Esophagus squamous epithelium (tissue), 4 donors: ENCODE measurements around the gene CSRP2.

ENCODE experiments used
- POLR2A ChIP-seq, 4 donors: fragments of 450-650 bp; IDR thresholded peaks; one replicate each; pipeline ENCODE4 v1.6.1; 2017; ENCODE audit warnings: antibody characterized with exemption in 4 of 4, mild to moderate bottlenecking in 4 of 4, moderate library complexity in 3 of 4
- TF ChIP-seq, protein P1 (sequence below), 6 experiments: fragments of 450-650 bp in 4 of 6; fragments of 200-600 bp in 2 of 6; sonication (generic) in 2 of 6; IDR thresholded peaks; one replicate each; pipeline ENCODE4 v1.5.1; 2016 to 2019; ENCODE audit warnings: antibody characterized with exemption in 6 of 6, mild to moderate bottlenecking in 4 of 6, moderate library complexity in 4 of 6

DNA sequence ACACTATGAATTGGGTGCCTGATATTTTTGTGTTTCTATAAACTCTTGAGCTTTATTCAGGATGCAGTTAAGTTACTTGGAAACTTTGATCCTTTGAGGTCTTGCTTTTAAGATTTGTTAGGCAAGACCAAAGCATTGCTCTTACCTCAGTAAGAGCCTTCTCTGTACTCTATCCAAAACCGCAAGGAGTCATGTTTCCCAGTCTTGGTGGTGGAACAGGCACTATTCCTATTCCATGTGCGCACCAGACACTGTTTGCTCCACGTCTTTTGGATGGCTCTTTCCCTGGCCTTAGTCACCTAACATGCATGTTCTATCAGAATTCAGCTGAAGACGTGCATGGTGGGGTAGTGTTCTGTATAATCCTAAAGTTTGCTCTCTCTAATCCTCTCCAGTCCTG, 23.5 kb downstream of the CSRP2 start:
- TF ChIP-seq, protein P1, sequence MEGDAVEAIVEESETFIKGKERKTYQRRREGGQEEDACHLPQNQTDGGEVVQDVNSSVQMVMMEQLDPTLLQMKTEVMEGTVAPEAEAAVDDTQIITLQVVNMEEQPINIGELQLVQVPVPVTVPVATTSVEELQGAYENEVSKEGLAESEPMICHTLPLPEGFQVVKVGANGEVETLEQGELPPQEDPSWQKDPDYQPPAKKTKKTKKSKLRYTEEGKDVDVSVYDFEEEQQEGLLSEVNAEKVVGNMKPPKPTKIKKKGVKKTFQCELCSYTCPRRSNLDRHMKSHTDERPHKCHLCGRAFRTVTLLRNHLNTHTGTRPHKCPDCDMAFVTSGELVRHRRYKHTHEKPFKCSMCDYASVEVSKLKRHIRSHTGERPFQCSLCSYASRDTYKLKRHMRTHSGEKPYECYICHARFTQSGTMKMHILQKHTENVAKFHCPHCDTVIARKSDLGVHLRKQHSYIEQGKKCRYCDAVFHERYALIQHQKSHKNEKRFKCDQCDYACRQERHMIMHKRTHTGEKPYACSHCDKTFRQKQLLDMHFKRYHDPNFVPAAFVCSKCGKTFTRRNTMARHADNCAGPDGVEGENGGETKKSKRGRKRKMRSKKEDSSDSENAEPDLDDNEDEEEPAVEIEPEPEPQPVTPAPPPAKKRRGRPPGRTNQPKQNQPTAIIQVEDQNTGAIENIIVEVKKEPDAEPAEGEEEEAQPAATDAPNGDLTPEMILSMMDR (IDR thresholded peaks at IDR 0.05) = no peak
- no peak for TF ChIP-seq POLR2A (IDR thresholded peaks at IDR 0.05)
